Gastrocnemius medialis (tissue), 4 donors: Measurements from ENCODE around the gene EDNRA. TPM values are rescaled to one million over a fixed set of nuclear protein-coding genes. Genes with fewer than 3 reads are reported as not detected.

Experiments used
- ATAC-seq, 2 donors: fragments of 150-250 bp; one replicate each; pipeline ENCODE4 v1.9.1; 2016
- DNase-seq, 2 donors: peaks; one replicate each; pipeline ENCODE4 v3.0.0-alpha.2; 2019
- H3K27ac ChIP-seq, 4 donors: fragments of 200-600 bp; sonication (generic); 1 replicate in 1 of 4; 2 replicates in 3 of 4; pipeline ENCODE4 v1.5.1; 2016 to 2018; ENCODE audit warnings: mild to moderate bottlenecking in 2 of 4, moderate library complexity in 1 of 4
- H3K27me3 ChIP-seq, 3 donors: fragments of 200-600 bp; sonication (generic) in 2 of 3; 1 replicate in 1 of 3; 2 replicates in 2 of 3; pipeline versions ENCODE4 v1.5.1 to v1.6.0; 2016 to 2019; ENCODE audit warnings: mild to moderate bottlenecking in 1 of 3, moderate library complexity in 1 of 3
- H3K36me3 ChIP-seq, 2 donors: fragments of 200-600 bp; sonication (generic) in 1 of 2; one replicate each; pipeline ENCODE4 v1.5.1; 2017 to 2018
- H3K4me1 ChIP-seq, 2 donors: fragments of 200-600 bp; sonication (generic) in 1 of 2; one replicate each; pipeline ENCODE4 v1.5.1; 2016 to 2017; ENCODE audit warnings: mild to moderate bottlenecking in 2 of 2
- H3K4me3 ChIP-seq, 4 donors: fragments of 200-600 bp; sonication (generic) in 3 of 4; 1 replicate in 1 of 4; 2 replicates in 3 of 4; pipeline ENCODE4 v1.5.1; 2016 to 2019; ENCODE audit warnings: mild to moderate bottlenecking in 2 of 4
- H3K9me3 ChIP-seq, 3 donors: fragments of 200-600 bp; sonication (generic) in 2 of 3; 1 replicate in 1 of 3; 2 replicates in 2 of 3; pipeline ENCODE4 v1.5.1; 2016 to 2019
- CTCF ChIP-seq, 5 experiments: fragments of 450-650 bp in 3 of 5; fragments of 200-600 bp in 2 of 5; sonication (generic) in 2 of 5; IDR thresholded peaks in 4 of 5; conservative IDR thresholded peaks in 1 of 5; 1 replicate in 4 of 5; 2 replicates in 1 of 5; pipeline ENCODE4 v1.5.1; 2016 to 2019; ENCODE audit warnings: antibody characterized with exemption in 5 of 5, mild to moderate bottlenecking in 3 of 5, moderate library complexity in 3 of 5
- POLR2A ChIP-seq, 2 donors: fragments of 450-650 bp; IDR thresholded peaks; one replicate each; pipeline ENCODE4 v1.6.1; 2017; ENCODE audit warnings: antibody characterized with exemption in 2 of 2, mild to moderate bottlenecking in 2 of 2, moderate library complexity in 2 of 2
- in situ Hi-C, 4 donors: fragments of 200-750 bp; cut with MboI; loops; one replicate each; pipeline versions ENCODE4 v1.15.0 to v1.8.0; 2017; ENCODE audit warnings: low sequenced_read_pairs in 4 of 4
- intact Hi-C: fragments of 100-400 bp; cut with DNase I; formaldehyde crosslinking; loops from one replicate; pipeline ENCODE4 v1.15.1; 2023; ENCODE audit warnings: low total_unique reads
- total RNA-seq, 4 donors: library from RNA; depleted of rRNA; stranded (reverse); fragments of >200 nt; gene quantifications; one replicate each; pipeline versions ENCODE4 v1.1.0 to v1.2.3, GENCODE V29; 2016

The EDNRA gene
- total RNA-seq, 4 donors from 2014 or later: 1.4 to 8.4 (median 2.6) TPM

- in situ Hi-C loops (no loop called here), intact Hi-C loops (loop anchor here (10.0 kb wide), 1 partner anchor 351 kb away; no protein-coding TSS in a partner anchor)
- DNase-seq (no peak), ATAC-seq (no peak)
- Histone ChIP-seq H3K27ac (no peak overlapping the region), H3K27me3 (no peaks in the 10 kb centered on the region), H3K4me1 (no peaks in the 10 kb centered on the region), H3K4me3 (no peak overlapping the region), H3K9me3 (no peaks in the 10 kb centered on the region), H3K36me3 (no peaks in the 10 kb centered on the region)
- TF ChIP-seq CTCF (IDR thresholded peaks at IDR 0.05 in 4 of 5, conservative IDR thresholded peaks at IDR 0.05 in 1 of 5) (no peak), POLR2A (IDR thresholded peaks at IDR 0.05) (no peak)
Observed at GRCh38 chr4:147513952-147514351, 33.1 kb downstream of the EDNRA start.

GRCh38 chr4:147515220-147515936 lies 34.5 kb downstream of the EDNRA start:
- no peak overlapping the region for H3K27ac ChIP-seq
- in situ Hi-C loops: no loop called here
- no peak for DNase-seq
- no peaks in the 10 kb centered on the region for H3K9me3 ChIP-seq
- intact Hi-C loops: loop anchor here (10.0 kb wide), 1 partner anchor 349 kb away; no protein-coding TSS in a partner anchor
- H3K4me1 ChIP-seq: no peaks in the 10 kb centered on the region
- no peaks in the 10 kb centered on the region for H3K36me3 ChIP-seq
- H3K27me3 ChIP-seq: no peaks in the 10 kb centered on the region
- ATAC-seq: no peak
- H3K4me3 ChIP-seq: no peak overlapping the region
- no peak for TF ChIP-seq POLR2A (IDR thresholded peaks at IDR 0.05)
- no peak for TF ChIP-seq CTCF (IDR thresholded peaks at IDR 0.05 in 4 of 5, conservative IDR thresholded peaks at IDR 0.05 in 1 of 5)

GRCh38 chr4:147516133-147516532 lies 35.2 kb downstream of the EDNRA start:
- TF ChIP-seq CTCF (IDR thresholded peaks at IDR 0.05 in 4 of 5, conservative IDR thresholded peaks at IDR 0.05 in 1 of 5) (no peak), POLR2A (IDR thresholded peaks at IDR 0.05) (no peak)

GRCh38 chr4:147518086-147518485 lies 37.2 kb downstream of the EDNRA start:
- no peaks in the 10 kb centered on the region for H3K4me1 ChIP-seq
- no peak overlapping the region for H3K4me3 ChIP-seq
- no peak overlapping the region for H3K27ac ChIP-seq
- TF ChIP-seq POLR2A (IDR thresholded peaks at IDR 0.05) (no peak), CTCF (IDR thresholded peaks at IDR 0.05 in 4 of 5, conservative IDR thresholded peaks at IDR 0.05 in 1 of 5) (no peak)
- DNase-seq (no peak), ATAC-seq (no peak)
- no peaks in the 10 kb centered on the region for H3K36me3 ChIP-seq
- H3K9me3 ChIP-seq: no peaks in the 10 kb centered on the region
- no peaks in the 10 kb centered on the region for H3K27me3 ChIP-seq
- in situ Hi-C loops: no loop called here
- intact Hi-C loops: loop anchor here (10.0 kb wide), 1 partner anchor 347 kb away; no protein-coding TSS in a partner anchor

More at GRCh38 chr4:147516133-147516532, 35.2 kb downstream of the EDNRA start:
- no peak for ATAC-seq
- DNase-seq: no peak
- Histone ChIP-seq H3K27ac (no peak overlapping the region), H3K9me3 (no peaks in the 10 kb centered on the region), H3K36me3 (no peaks in the 10 kb centered on the region), H3K27me3 (no peaks in the 10 kb centered on the region), H3K4me1 (no peaks in the 10 kb centered on the region), H3K4me3 (no peak overlapping the region)
- intact Hi-C loops: loop anchor here (10.0 kb wide), 1 partner anchor 349 kb away; no protein-coding TSS in a partner anchor
- in situ Hi-C loops: no loop called here
